HG03378 (cell line): ENCODE results near the gene C3.
"Not testable (repeated sequence)": the region's sequence is repeated elsewhere in the genome, so short reads cannot be mapped to it uniquely, and the experiment has no call there.

Experiments used
- ATAC-seq: cut with Tn5 transposase; IDR thresholded peaks from one replicate; pipeline ENCODE4 v1.9.1; 2021; ENCODE audit warnings: mild to moderate bottlenecking, moderate library complexity; ENCODE audit not compliant: unreplicated experiment

Gene C3

GRCh38 chr19:6667114-6667627 is 53.3 kb downstream of the C3 start:
- no peak for ATAC-seq

DNA sequence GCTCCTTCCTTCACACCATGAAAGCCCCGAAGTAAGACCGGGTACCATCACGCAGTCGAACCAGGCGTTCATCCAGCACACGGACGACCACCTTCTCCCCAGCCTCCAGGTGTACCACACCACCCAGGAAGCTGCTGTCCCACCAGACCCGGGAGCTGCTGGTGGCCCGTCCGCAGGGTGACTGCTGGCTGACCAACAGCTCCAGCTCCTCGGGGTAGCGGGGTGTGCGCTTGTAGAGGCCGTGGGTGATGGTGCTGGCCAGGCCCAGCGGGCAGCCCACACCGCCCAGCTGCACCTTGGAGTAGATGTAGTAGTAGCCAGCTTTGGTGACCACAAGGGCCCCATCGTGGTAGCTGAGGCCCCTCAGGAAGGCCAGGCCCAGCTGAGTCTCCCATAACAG is 55.5 kb downstream of the C3 start:
- no peak for ATAC-seq

DNA sequence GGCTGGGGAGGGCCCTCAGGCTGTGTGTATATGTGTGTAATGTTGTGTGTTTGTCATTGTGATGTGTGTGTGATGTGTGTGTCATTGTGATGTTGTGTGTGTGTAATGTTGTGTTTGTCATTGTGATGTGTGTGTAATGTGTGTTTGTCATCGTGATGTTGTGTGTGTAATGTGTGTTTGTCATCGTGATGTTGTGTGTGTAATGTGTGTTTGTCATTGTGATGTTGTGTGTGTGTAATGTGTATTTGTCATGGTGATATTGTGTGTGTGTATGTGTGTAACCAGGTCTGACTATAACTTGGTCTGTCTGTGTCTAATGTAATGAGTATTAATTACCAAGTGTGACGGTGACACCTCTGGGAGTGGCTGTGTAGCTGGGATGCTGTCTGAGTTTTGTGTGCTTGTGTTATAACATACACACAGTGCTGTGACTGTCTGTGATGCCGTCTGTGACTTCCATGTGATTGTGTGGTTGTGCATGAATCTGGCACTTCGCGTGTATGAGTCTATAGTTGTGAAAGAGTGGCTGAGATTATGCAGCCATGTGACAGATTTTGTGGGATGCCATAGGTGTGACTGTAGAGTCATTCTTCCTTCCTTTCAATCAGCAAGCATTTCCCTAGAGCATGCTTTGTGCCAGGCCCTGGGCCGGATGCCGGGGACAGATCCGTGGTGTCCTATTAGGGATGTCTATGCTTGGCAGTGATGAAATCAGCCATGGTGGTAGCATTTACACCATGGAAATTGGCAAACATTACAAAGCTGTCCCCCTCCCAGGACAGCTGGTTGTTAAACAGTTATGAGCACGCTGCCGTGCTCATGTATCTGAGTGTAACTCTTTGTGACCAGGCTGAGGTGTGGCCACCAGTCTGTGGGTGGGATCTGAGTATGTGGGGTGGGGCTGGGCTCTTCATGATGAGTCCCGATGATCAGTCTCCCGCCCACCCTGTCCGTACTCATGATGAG is 56.9 kb downstream of the C3 start:
- ATAC-seq: no peak

DNA sequence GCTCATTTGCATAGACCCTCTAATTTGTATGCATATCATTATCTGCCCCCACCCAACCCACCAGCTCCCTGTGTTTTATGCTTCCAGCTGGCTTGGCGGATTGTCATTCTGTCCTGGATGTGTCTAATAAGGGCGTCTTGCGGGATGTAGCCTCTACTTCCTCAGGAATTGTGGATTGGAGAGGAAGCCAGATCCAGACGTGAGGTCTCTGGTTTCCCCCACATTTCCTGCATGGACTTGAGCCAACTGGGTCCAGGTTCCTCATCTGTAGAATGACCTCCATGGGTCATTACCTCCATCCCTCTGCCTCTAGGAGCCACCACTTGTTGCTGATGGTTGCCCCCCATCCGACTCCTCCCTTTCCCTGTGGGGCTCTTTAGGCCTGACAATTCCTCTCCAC is 57.7 kb downstream of the C3 start:
- no peak for ATAC-seq

DNA sequence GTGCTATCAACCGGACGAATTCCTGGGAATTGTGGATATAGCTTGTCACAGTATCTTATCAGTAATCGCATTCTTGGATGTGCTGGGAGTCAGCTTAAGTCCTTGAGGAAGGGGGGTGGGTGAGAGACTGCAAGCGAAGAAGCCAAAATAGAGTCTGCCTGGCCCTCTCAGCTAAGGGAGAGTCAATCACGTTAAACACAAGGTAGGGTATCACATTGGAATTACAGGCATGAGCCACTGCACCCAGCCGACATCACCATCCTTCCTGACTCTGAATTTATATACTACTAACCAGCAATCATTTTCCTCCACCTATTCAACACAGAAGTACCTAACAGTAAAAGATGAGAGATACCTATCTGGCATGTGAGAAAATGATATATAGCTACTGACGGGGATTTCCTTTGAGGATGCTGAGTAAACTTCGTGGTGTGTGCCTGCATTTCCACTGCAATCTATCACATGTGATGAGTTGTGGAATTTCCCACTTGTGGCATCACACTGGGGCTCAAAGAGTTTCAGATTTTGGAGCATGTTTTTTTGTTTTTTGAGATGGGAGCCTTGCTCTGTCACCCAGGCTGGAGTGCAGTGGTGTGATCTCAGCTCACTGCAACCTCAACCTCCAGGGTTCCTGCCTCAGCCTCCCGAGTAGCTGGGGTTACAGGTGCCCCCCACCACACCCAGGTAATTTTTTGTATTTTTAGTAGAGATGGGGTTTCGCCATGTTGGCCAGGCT is 58.8 kb downstream of the C3 start:
- ATAC-seq: peak; percentile 66

DNA sequence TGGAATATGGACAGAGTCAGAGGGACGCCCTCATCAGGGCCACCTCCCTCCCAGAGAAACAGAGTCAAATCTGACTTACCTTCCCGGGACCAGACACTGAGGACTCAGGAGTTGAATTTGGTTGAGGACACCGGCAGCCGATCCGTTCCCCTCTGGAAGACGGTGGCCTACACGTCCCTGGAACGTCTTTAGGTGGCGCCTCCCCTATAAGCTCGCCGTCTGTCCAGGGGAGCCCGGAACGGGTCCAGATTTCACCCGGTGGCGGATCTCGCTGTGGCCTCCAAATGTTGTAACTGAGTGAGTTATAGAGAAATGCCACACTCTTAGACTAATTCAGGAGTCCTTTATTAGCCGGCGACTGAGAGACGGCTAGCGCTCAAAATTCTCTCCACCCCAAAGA is 59.5 kb downstream of the C3 start:
- no peak for ATAC-seq

DNA sequence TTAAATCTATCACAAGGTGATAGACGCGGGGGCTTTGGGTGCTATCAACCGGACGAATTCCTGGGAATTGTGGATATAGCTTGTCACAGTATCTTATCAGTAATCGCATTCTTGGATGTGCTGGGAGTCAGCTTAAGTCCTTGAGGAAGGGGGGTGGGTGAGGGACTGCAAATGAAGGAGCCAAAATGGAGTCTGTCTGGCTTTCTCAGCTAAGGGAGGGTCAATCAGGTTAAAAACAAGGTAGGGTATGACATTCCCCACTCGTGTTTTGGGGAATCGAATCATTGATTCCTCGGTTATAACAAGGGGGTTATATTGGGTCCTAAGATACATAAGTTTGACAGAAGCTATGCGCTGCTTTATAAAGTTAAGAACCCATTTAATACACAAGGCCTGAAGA is 64.1 kb downstream of the C3 start:
- ATAC-seq: not testable (repeated sequence)

DNA sequence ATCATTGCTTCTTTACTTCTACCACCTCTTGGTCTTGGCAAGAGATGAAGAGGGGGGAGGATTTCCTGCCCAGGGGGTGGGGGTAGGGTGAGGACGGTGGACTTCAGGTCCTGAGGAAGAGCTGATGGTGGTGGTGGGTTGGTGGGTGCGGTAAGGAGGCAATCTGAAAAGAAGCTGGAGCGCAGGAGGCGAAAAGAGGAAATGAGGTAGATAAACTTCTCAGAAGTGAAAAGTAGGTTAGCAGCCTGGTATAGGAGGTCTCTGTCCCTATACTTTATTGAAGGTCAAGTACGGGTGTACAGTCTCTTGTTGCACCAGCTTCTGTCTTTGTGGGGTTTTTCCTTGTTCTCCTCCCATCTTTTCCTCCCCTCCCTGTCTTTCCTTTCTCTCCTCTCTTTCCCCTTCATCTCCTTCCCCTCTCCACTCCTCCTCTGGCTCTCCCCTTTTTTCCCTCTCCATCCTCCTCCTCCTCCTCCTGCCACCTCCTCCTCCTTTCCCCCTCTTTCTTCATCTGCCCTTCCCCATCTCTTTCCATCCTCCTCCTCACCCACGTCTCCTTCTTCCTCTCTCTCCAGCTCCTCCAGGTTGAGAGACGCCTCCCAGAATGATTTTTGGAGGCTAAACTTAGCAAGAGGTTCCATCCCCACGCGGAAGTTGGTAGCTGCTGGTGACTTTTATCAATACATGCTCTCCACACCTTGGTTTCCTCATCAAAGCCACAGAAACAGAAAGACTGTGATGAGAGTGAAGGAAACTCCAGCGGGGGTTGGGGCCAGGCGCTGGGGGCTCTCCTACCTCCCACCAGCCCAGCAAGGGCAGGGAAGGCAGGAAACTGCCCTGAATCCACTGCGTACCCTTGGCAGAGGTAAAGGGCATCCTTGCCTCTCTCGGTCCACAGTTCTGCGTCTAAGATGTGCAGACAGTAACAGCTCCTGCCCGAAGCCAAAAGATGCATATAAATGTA is 65.8 kb downstream of the C3 start:
- no peak for ATAC-seq

GRCh38 chr19:6652805-6653094 is 67.7 kb downstream of the C3 start:
- ATAC-seq: no peak

GRCh38 chr19:6651965-6652804 is 68.3 kb downstream of the C3 start:
- no peak for ATAC-seq

DNA sequence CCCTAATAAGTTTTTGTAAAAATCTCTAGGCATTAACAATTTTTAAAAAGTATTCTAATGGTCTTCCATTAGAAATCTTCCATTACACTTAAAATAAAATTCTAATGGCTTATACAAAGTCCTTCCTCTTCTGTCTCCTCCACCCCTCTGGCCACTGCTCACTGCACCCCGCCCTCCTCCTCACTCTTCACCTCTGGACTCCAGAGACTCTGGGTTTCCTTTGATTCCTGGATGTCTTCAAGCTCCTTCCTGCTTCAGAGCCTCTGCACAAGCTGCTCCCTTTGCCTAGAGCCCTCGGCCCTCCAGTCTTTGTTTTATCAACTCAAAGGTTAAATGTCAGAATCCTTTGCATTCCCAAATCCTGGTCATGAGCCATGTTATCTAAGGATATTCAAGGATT is 71.3 kb downstream of the C3 start:
- ATAC-seq: no peak

- ATAC-seq: no peak
Measured at GRCh38 chr19:6648141-6648715, 72.2 kb downstream of the C3 start.

GRCh38 chr19:6644796-6645195 is 75.7 kb downstream of the C3 start:
- ATAC-seq: no peak

- not testable (repeated sequence) for ATAC-seq
Measured at GRCh38 chr19:6640333-6640732, 80.1 kb downstream of the C3 start.

DNA sequence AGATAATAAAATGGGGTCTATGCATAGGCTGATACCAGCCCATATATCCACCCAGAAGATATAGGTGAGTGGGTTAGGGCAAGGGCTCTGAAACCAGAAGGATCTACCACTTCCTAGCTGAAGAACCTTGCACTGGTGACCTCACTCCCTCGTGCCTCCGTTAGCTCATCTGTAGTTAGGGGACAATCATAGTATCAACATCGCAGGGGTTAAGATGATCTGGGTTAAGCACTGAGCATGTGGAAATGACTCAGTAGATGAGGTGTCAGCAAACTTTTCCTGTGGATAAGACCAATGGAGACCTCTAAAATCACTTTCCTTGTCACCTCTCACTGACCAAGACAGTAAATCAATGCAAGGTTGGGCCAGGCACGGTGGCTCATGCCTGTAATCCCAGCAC is 81.0 kb downstream of the C3 start:
- no peak for ATAC-seq

- ATAC-seq: not testable (repeated sequence)
Measured at GRCh38 chr19:6633456-6633813, 87.0 kb downstream of the C3 start.

DNA sequence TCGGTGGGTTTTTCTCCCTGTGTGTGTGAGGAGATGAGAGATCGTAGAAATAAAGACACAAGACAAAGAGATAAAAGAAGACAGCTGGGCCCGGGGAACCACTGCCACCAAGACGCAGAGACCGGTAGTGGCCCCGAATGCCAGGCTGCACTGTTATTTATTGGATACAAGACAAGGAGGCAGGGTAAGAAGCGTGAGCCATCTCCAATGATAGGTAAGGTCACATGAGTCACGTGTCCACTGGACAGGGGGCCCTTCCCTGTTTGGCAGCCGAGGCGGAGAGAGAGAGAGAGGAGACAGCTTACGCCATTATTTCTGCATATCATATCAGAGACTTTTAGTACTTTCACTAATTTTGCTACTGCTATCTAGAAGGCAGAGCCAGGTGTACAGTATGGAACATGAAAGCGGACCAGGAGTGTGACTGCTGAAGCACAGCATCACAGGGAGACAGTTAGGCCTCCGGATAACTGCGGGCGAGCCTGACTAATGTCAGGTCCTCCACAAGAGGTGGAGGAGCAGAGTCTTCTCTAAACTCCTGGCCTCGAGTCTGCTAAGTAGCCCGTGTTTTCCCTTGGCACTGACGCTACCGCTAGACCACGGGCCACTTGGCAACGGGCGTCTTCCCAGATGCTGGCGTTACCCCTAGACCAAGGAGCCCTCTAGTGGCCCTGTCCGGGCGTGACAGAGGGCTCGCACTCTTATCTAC is 87.5 kb downstream of the C3 start:
- ATAC-seq: not testable (repeated sequence)

GRCh38 chr19:6632002-6632621 is 88.3 kb downstream of the C3 start:
- peak; percentile 53 for ATAC-seq
